ENCODE measurements around the gene RIF1. TPM values are rescaled to one million over a fixed set of nuclear protein-coding genes. Genes with fewer than 3 reads are reported as not detected.
"Not testable (repeated sequence)": the region's sequence is repeated elsewhere in the genome, so short reads cannot be mapped to it uniquely, and the experiment has no call there.

Gene RIF1
- total and polyA plus RNA-seq, 2 donors: 7.4 to 35.9 TPM

- Histone ChIP-seq H3K27ac (ENCODE audit: low read depth in 1 of 2, low read length in 1 of 2) (no peak overlapping the region), H3K36me3 (ENCODE audit: control insufficient read depth in 2 of 2, insufficient read depth in 2 of 2, low read length in 1 of 2) (peaks cover 0 to 10% of the 10 kb centered on the region in 2 donors), H3K27me3 (ENCODE audit: control insufficient read depth in 2 of 2, insufficient read depth in 1 of 2, low read length in 1 of 2) (no peaks in the 10 kb centered on the region), H3K4me3 (ENCODE audit: low read length in 2 of 2) (no peak overlapping the region), H3K4me1 (ENCODE audit: control insufficient read depth in 2 of 2, insufficient read depth in 2 of 2, low read length in 2 of 2) (peaks cover 0 to 3% of the 10 kb centered on the region in 2 donors), H3K9me3 (ENCODE audit: control insufficient read depth in 2 of 2, insufficient read depth in 1 of 2, low read length in 1 of 2) (no peaks in the 10 kb centered on the region)
- no peak for DNase-seq (ENCODE audit: low read depth in 6 of 9, low spot score in 9 of 9)
These were observed 2.4 kb upstream of the RIF1 start for GRCh38 chr2:151407281-151407680.

GRCh38 chr2:151408788-151409600 is 708 bp upstream of the RIF1 start:
- Histone ChIP-seq H3K4me3 (ENCODE audit: low read length in 2 of 2) (peak overlapping the region; percentile 82 to 84), H3K9me3 (ENCODE audit: control insufficient read depth in 2 of 2, insufficient read depth in 1 of 2, low read length in 1 of 2) (no peaks in the 10 kb centered on the region), H3K27me3 (ENCODE audit: control insufficient read depth in 2 of 2, insufficient read depth in 1 of 2, low read length in 1 of 2) (no peaks in the 10 kb centered on the region), H3K4me1 (ENCODE audit: control insufficient read depth in 2 of 2, insufficient read depth in 2 of 2, low read length in 2 of 2) (peaks cover 0 to 3% of the 10 kb centered on the region in 2 donors), H3K27ac (ENCODE audit: low read depth in 1 of 2, low read length in 1 of 2) (peak overlapping the region in 1 of 2 donors; percentile 89), H3K36me3 (ENCODE audit: control insufficient read depth in 2 of 2, insufficient read depth in 2 of 2, low read length in 1 of 2) (peaks cover 0 to 22% of the 10 kb centered on the region in 2 donors)
- 97% methylated on average over 25 of the region's 25 CpGs for whole genome bisulfite sequencing
- DNase-seq (ENCODE audit: low read depth in 6 of 9, low spot score in 9 of 9): no peak

GRCh38 chr2:151410485-151410834 is 758 bp downstream of the RIF1 start:
- peak in 7 of 9 donors; percentile 16 to 73 (median 34) for DNase-seq (ENCODE audit: low read depth in 6 of 9, low spot score in 9 of 9)
- Histone ChIP-seq H3K36me3 (ENCODE audit: control insufficient read depth in 2 of 2, insufficient read depth in 2 of 2, low read length in 1 of 2) (peaks cover 0 to 33% of the 10 kb centered on the region in 2 donors), H3K9me3 (ENCODE audit: control insufficient read depth in 2 of 2, insufficient read depth in 1 of 2, low read length in 1 of 2) (no peaks in the 10 kb centered on the region), H3K27ac (ENCODE audit: low read depth in 1 of 2, low read length in 1 of 2) (peak overlapping the region; percentile 89 to 94), H3K4me3 (ENCODE audit: low read length in 2 of 2) (peak overlapping the region; percentile 82 to 84), H3K4me1 (ENCODE audit: control insufficient read depth in 2 of 2, insufficient read depth in 2 of 2, low read length in 2 of 2) (peaks cover 0 to 3% of the 10 kb centered on the region in 2 donors), H3K27me3 (ENCODE audit: control insufficient read depth in 2 of 2, insufficient read depth in 1 of 2, low read length in 1 of 2) (no peaks in the 10 kb centered on the region)
- WGBS: under 1% methylated on average over 21 of the region's 21 CpGs

DNA sequence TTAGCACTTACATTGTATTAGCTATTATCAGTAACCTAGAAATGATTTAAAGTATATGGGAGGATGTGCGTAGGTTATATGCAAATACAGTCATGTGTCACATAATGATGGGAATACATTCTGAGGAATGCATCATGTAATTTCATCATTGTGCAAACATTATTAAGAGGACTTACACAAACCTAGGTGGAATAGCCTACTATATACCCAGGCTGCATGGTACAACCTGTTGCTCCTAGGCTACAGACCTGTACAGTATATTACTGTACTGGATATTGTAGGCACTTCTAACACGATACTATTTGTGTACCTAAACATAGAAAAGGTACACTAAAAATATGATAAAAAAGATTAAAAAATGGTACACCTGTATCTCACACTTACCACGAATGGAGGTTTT is 7.9 kb downstream of the RIF1 start:
- peaks cover 24 to 79% of the 10 kb centered on the region in 2 donors for H3K36me3 ChIP-seq (ENCODE audit: control insufficient read depth in 2 of 2, insufficient read depth in 2 of 2, low read length in 1 of 2)
- WGBS: 99% methylated on average over 3 of the region's 3 CpGs
- no peaks in the 10 kb centered on the region for H3K4me1 ChIP-seq (ENCODE audit: control insufficient read depth in 2 of 2, insufficient read depth in 2 of 2, low read length in 2 of 2)
- H3K27me3 ChIP-seq (ENCODE audit: control insufficient read depth in 2 of 2, insufficient read depth in 1 of 2, low read length in 1 of 2): no peaks in the 10 kb centered on the region
- H3K4me3 ChIP-seq (ENCODE audit: low read length in 2 of 2): no peak overlapping the region
- DNase-seq (ENCODE audit: low read depth in 6 of 9, low spot score in 9 of 9): no peak
- H3K9me3 ChIP-seq (ENCODE audit: control insufficient read depth in 2 of 2, insufficient read depth in 1 of 2, low read length in 1 of 2): no peaks in the 10 kb centered on the region
- no peak overlapping the region for H3K27ac ChIP-seq (ENCODE audit: low read depth in 1 of 2, low read length in 1 of 2)

- not testable (repeated sequence) for DNase-seq (ENCODE audit: low read depth in 6 of 9, low spot score in 9 of 9); H3K4me1 ChIP-seq (ENCODE audit: control insufficient read depth in 2 of 2, insufficient read depth in 2 of 2, low read length in 2 of 2); H3K27me3 ChIP-seq (ENCODE audit: control insufficient read depth in 2 of 2, insufficient read depth in 1 of 2, low read length in 1 of 2); H3K4me3 ChIP-seq (ENCODE audit: low read length in 2 of 2); H3K9me3 ChIP-seq (ENCODE audit: control insufficient read depth in 2 of 2, insufficient read depth in 1 of 2, low read length in 1 of 2); H3K27ac ChIP-seq (ENCODE audit: low read depth in 1 of 2, low read length in 1 of 2)
- WGBS: 99% methylated on average over 12 of the region's 12 CpGs
- H3K36me3 ChIP-seq (ENCODE audit: control insufficient read depth in 2 of 2, insufficient read depth in 2 of 2, low read length in 1 of 2): peaks cover 27 to 77% of the 10 kb centered on the region in 2 donors
These were observed 12.0 kb downstream of the RIF1 start for GRCh38 chr2:151421681-151422080.

DNA sequence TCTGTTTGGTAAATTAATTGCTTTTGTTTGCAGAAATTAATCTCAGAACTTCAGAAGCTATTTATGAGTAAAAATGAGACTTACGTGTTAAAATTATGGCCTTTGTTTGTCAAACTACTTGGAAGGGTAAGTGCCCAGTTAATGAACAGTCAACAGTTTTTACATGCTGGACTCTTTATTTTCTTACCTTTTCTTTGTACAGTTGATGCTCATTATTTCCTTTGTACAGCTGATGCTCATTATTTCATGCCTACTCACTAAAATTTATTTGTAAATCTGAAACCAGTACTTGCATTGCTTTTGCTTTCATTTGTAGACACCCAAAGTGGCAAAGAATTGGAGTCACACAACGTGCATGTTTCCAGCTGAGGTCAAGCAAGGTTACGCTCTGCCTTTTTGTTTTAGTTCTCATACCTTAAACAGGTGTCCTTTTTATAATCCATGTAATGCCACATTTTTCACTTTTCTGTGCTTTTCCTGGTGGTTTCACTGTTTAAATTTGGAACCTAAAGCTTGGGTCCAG is 13.3 kb downstream of the RIF1 start:
- peak in 1 of 9 donors; percentile 6 for DNase-seq (ENCODE audit: low read depth in 6 of 9, low spot score in 9 of 9)
- WGBS: 97% methylated on average over 3 of the region's 3 CpGs
- Histone ChIP-seq H3K4me3 (ENCODE audit: low read length in 2 of 2) (no peak overlapping the region), H3K36me3 (ENCODE audit: control insufficient read depth in 2 of 2, insufficient read depth in 2 of 2, low read length in 1 of 2) (peaks cover 31 to 66% of the 10 kb centered on the region in 2 donors), H3K27ac (ENCODE audit: low read depth in 1 of 2, low read length in 1 of 2) (no peak overlapping the region), H3K27me3 (ENCODE audit: control insufficient read depth in 2 of 2, insufficient read depth in 1 of 2, low read length in 1 of 2) (no peaks in the 10 kb centered on the region), H3K4me1 (ENCODE audit: control insufficient read depth in 2 of 2, insufficient read depth in 2 of 2, low read length in 2 of 2) (no peaks in the 10 kb centered on the region), H3K9me3 (ENCODE audit: control insufficient read depth in 2 of 2, insufficient read depth in 1 of 2, low read length in 1 of 2) (no peaks in the 10 kb centered on the region)

DNA sequence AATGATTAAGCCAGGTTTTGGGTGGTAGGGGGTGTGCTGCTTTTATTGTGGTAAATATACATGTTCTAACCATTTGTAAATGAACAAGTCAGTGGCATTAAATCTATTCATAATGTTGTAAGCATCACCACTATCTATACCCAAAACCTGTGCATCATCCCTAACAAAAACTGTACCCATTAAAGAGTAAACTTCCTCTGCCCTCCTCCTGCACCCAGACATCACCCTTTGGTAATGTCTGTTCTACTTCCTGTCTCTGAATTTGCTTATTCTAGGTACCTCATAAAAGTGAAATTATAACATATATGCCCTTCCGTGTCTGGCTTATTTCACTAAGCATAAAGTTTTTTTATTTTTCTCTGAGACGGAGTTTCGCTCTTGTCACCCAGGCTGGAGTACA is 14.1 kb downstream of the RIF1 start:
- no peak overlapping the region for H3K4me3 ChIP-seq (ENCODE audit: low read length in 2 of 2)
- H3K9me3 ChIP-seq (ENCODE audit: control insufficient read depth in 2 of 2, insufficient read depth in 1 of 2, low read length in 1 of 2): no peaks in the 10 kb centered on the region
- 87% methylated on average over 3 of the region's 3 CpGs for WGBS
- peak in 2 of 9 donors; percentile 15 to 52 for DNase-seq (ENCODE audit: low read depth in 6 of 9, low spot score in 9 of 9)
- no peaks in the 10 kb centered on the region for H3K27me3 ChIP-seq (ENCODE audit: control insufficient read depth in 2 of 2, insufficient read depth in 1 of 2, low read length in 1 of 2)
- no peaks in the 10 kb centered on the region for H3K4me1 ChIP-seq (ENCODE audit: control insufficient read depth in 2 of 2, insufficient read depth in 2 of 2, low read length in 2 of 2)
- peaks cover 28 to 62% of the 10 kb centered on the region in 2 donors for H3K36me3 ChIP-seq (ENCODE audit: control insufficient read depth in 2 of 2, insufficient read depth in 2 of 2, low read length in 1 of 2)
- H3K27ac ChIP-seq (ENCODE audit: low read depth in 1 of 2, low read length in 1 of 2): peak overlapping the region in 1 of 2 donors; percentile 42

DNA sequence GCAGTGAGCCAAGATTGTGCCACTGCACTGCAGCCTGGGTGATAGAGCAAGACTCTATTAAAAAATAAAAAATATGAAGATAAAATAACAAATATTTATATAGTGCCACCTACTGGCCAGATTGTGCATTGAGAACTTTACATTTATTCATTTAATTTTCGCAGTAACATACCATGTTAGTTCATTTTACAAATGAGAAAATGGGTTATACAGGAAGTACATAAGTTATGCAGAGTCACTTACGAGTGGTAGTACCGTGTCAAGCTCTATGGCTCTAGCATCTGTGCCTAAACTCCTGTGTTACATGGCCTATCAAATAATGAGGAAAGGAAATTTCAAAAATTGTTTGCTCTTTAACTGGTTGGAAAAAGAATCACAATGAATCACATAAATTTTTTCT is 27.9 kb downstream of the RIF1 start:
- 73% methylated on average over 3 of the region's 3 CpGs for WGBS
- no peak overlapping the region for H3K4me3 ChIP-seq (ENCODE audit: low read length in 2 of 2)
- H3K36me3 ChIP-seq (ENCODE audit: control insufficient read depth in 2 of 2, insufficient read depth in 2 of 2, low read length in 1 of 2): peaks cover 34 to 72% of the 10 kb centered on the region in 2 donors
- no peaks in the 10 kb centered on the region for H3K27me3 ChIP-seq (ENCODE audit: control insufficient read depth in 2 of 2, insufficient read depth in 1 of 2, low read length in 1 of 2)
- H3K27ac ChIP-seq (ENCODE audit: low read depth in 1 of 2, low read length in 1 of 2): no peak overlapping the region
- no peaks in the 10 kb centered on the region for H3K4me1 ChIP-seq (ENCODE audit: control insufficient read depth in 2 of 2, insufficient read depth in 2 of 2, low read length in 2 of 2)
- H3K9me3 ChIP-seq (ENCODE audit: control insufficient read depth in 2 of 2, insufficient read depth in 1 of 2, low read length in 1 of 2): no peaks in the 10 kb centered on the region
- DNase-seq (ENCODE audit: low read depth in 6 of 9, low spot score in 9 of 9): peak in 2 of 9 donors; percentile 9 to 43

GRCh38 chr2:151438506-151438905 is 28.8 kb downstream of the RIF1 start:
- Histone ChIP-seq H3K4me1 (ENCODE audit: control insufficient read depth in 2 of 2, insufficient read depth in 2 of 2, low read length in 2 of 2) (no peaks in the 10 kb centered on the region), H3K9me3 (ENCODE audit: control insufficient read depth in 2 of 2, insufficient read depth in 1 of 2, low read length in 1 of 2) (no peaks in the 10 kb centered on the region), H3K27me3 (ENCODE audit: control insufficient read depth in 2 of 2, insufficient read depth in 1 of 2, low read length in 1 of 2) (no peaks in the 10 kb centered on the region), H3K4me3 (ENCODE audit: low read length in 2 of 2) (no peak overlapping the region), H3K27ac (ENCODE audit: low read depth in 1 of 2, low read length in 1 of 2) (no peak overlapping the region), H3K36me3 (ENCODE audit: control insufficient read depth in 2 of 2, insufficient read depth in 2 of 2, low read length in 1 of 2) (peaks cover 31 to 71% of the 10 kb centered on the region in 2 donors)
- WGBS: 98% methylated on average over 4 of the region's 4 CpGs
- no peak for DNase-seq (ENCODE audit: low read depth in 6 of 9, low spot score in 9 of 9)

All from thymus (tissue), 11 donors.